Endodermal cell (in vitro differentiated cells): ENCODE data around the gene PPAT. TPM values are rescaled to one million over a fixed set of nuclear protein-coding genes. Genes with fewer than 3 reads are reported as not detected.

Experiments
- DNase-seq: peaks from one replicate; pipeline ENCODE4 v3.0.0-alpha.2; 2017
- H3K27ac ChIP-seq: 2 replicates; pipeline ENCODE4 v1.5.1; 2013; ENCODE audit warnings: mild to moderate bottlenecking, low read depth, low read length, moderate library complexity
- H3K27me3 ChIP-seq: 2 replicates; pipeline ENCODE4 v1.6.1; 2013; ENCODE audit warnings: mild to moderate bottlenecking, low read length, moderate library complexity; ENCODE audit not compliant: insufficient read depth, control insufficient read depth, poor library complexity, severe bottlenecking
- H3K36me3 ChIP-seq: 2 replicates; pipeline ENCODE4 v1.7.0; 2013; ENCODE audit warnings: mild to moderate bottlenecking, low read length, moderate library complexity; ENCODE audit not compliant: control insufficient read depth, insufficient read depth
- H3K4me1 ChIP-seq: one replicate; pipeline ENCODE4 v1.7.0; 2013; ENCODE audit warnings: low read length; ENCODE audit not compliant: control insufficient read depth, insufficient read depth
- H3K4me3 ChIP-seq: 2 replicates; pipeline ENCODE4 v1.5.1; 2013; ENCODE audit warnings: mild to moderate bottlenecking, low read length, moderate library complexity
- H3K9ac ChIP-seq: 2 replicates; pipeline ENCODE4 v1.6.1; 2013; ENCODE audit warnings: mild to moderate bottlenecking, low read length, moderate library complexity; ENCODE audit not compliant: poor library complexity, severe bottlenecking; ENCODE audit errors: extremely low read depth
- H3K9me3 ChIP-seq: 2 replicates; pipeline ENCODE4 v1.6.1; 2013; ENCODE audit warnings: mild to moderate bottlenecking, low read length, moderate library complexity; ENCODE audit not compliant: control insufficient read depth
- H3K27ac Mint-ChIP-seq: 2 replicates; pipeline ENCODE4 v1.8.0; 2020; ENCODE audit warnings: mixed read lengths
- H3K27me3 Mint-ChIP-seq: 2 replicates; pipeline ENCODE4 v1.8.0; 2021; ENCODE audit warnings: mild to moderate bottlenecking, mixed read lengths; ENCODE audit not compliant: insufficient read depth
- H3K36me3 Mint-ChIP-seq: 2 replicates; pipeline ENCODE4 v1.8.0; 2020; ENCODE audit warnings: low read depth, mixed read lengths
- H3K4me1 Mint-ChIP-seq: 2 replicates; pipeline ENCODE4 v1.8.0; 2020; ENCODE audit warnings: mixed read lengths
- H3K4me3 Mint-ChIP-seq: 2 replicates; pipeline ENCODE4 v1.8.0; 2020; ENCODE audit warnings: mild to moderate bottlenecking, moderate library complexity, mixed read lengths
- H3K9me3 Mint-ChIP-seq: 2 replicates; pipeline ENCODE4 v1.8.0; 2020; ENCODE audit warnings: mild to moderate bottlenecking, mixed read lengths
- CTCF ChIP-seq: fragments of 200-600 bp; sonication (generic); conservative IDR thresholded peaks from 2 replicates; pipeline ENCODE4 v1.5.0; 2021; ENCODE audit warnings: antibody characterized with exemption, mild to moderate bottlenecking
- WGBS, 2 experiments: methylation state at CpG; one replicate each; pipeline versions ENCODE4 v1.1.5 to v1.1.7; 2013; ENCODE audit warnings: missing lambda C conversion rate in 2 of 2, mixed read lengths in 1 of 2; ENCODE audit not compliant: insufficient coverage in 1 of 2, insufficient read length in 1 of 2; 5-methylcytosine and 5-hydroxymethylcytosine counted together
- total RNA-seq, 2 donors: library from RNA; stranded (reverse); fragmentation: NEBNext Ultra II Directional in 1 of 2; extraction: Animal tissue kit (Norgen Biotek cat#: 25700) in 1 of 2; gene quantifications; 2 replicates in 1 of 2; 3 replicates in 1 of 2; pipeline ENCODE4 v1.2.1, GENCODE V29; 2021

PPAT gene
- total RNA-seq, 2 donors from 2014 or later = 51.3 to 63.0 TPM

DNA sequence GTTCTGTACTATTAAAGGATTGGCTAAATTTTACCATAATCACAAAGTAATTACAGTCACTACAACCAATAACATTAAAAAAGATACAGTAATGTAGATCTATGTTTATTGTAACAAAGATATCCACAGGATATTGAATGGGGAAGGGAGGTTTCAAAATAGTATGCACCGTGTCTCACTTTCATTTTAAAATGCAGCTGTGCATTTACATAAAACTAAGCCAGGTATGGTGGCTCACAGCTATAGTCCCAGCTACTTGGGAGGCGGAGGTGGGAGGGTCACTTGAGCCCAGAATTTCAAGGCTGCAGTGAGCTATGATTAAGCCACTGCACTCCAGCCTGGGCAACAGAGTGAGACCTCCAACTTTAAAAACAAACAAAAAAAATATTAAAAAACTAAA lies 40.5 kb upstream of the PPAT start:
- Histone ChIP-seq H3K4me3 (no peak overlapping the region), H3K36me3 (peaks cover 90% of the 10 kb centered on the region), H3K9ac (no peak overlapping the region), H3K27me3 (no peaks in the 10 kb centered on the region), H3K9me3 (no peaks in the 10 kb centered on the region), H3K27ac (no peak overlapping the region), H3K4me1 (no peaks in the 10 kb centered on the region)
- no peaks in the 10 kb centered on the region for H3K4me1 Mint-ChIP-seq
- no peak for TF ChIP-seq CTCF
- no peaks in the 10 kb centered on the region for H3K27me3 Mint-ChIP-seq
- peaks cover 79% of the 10 kb centered on the region for H3K36me3 Mint-ChIP-seq
- 80 to 96% methylated on average over 1 to 2 of the region's 2 CpGs for WGBS, 2 experiments
- H3K9me3 Mint-ChIP-seq = no peaks in the 10 kb centered on the region
- H3K27ac Mint-ChIP-seq = no peak overlapping the region
- no peak overlapping the region for H3K4me3 Mint-ChIP-seq
- DNase-seq = no peak

DNA sequence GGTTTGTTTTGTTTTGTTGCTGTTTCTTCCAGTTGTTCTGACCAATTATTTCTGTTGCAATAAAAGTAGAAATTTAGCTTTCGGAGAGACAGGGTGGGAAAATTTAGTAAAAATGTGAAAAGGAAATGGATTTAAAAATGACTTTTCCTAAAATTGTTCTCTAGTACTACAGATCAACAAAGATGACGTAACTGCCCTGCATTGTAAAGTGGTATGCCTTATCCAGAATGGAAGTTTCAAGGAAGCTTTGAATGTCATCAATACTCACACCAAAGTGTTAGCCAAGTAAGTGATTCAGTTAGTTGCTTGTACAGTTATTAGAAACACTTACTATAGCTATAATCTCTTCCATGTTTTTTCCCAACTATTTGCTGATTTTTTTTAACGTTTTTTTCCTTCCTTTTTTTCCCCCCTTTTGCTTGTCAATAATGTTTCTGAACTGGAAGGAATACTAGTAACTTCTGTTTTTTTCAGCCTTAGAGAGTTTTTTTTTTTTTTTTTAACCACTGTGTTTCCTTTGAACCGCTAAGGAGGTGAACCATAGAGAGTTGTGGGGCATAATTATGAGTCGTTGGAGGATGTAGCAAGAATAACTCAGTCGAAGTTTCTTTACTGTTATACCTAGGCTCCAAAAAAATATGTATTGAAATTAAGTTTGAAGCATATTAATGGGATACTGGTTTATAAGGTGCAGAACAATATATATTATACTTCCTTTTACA lies 34.2 kb upstream of the PPAT start:
- Mint-ChIP-seq H3K27me3 (no peaks in the 10 kb centered on the region), H3K4me1 (peaks cover 24% of the 10 kb centered on the region), H3K4me3 (peak overlapping the region; percentile 98), H3K27ac (no peak overlapping the region), H3K36me3 (peaks cover 44% of the 10 kb centered on the region), H3K9me3 (no peaks in the 10 kb centered on the region)
- no peak for TF ChIP-seq CTCF
- no peak for DNase-seq
- Histone ChIP-seq H3K9ac (no peak overlapping the region), H3K27ac (no peak overlapping the region), H3K4me1 (peaks cover 5% of the 10 kb centered on the region), H3K27me3 (no peaks in the 10 kb centered on the region), H3K36me3 (peaks cover 47% of the 10 kb centered on the region), H3K4me3 (peak overlapping the region; percentile 95), H3K9me3 (no peaks in the 10 kb centered on the region)
- 92 to 100% methylated on average over 1 to 6 of the region's 6 CpGs for WGBS, 2 experiments

DNA sequence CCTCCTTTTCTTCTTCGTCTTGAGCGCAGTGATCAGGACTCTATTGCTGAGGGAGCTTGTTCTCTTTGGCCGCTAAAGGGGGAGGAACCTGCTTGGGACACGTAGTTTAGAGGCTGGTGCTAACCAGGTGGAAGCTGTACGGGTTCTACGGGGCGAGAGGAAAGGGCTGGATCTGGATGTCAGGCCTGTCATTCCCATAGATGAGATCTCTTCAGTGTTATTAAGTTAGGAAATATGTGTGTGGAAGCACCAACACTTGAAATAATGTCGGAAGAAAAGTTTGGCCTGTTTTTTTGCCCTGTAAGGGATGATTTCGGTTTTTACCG lies 32.6 kb upstream of the PPAT start:
- Mint-ChIP-seq H3K36me3 (peaks cover 37% of the 10 kb centered on the region), H3K4me1 (peaks cover 24% of the 10 kb centered on the region), H3K4me3 (peak overlapping the region; percentile 98), H3K27me3 (no peaks in the 10 kb centered on the region), H3K27ac (peak overlapping the region; percentile 96), H3K9me3 (no peaks in the 10 kb centered on the region)
- H3K9ac ChIP-seq = peak overlapping the region; percentile 96
- H3K4me1 ChIP-seq = peaks cover 5% of the 10 kb centered on the region
- no peak for TF ChIP-seq CTCF
- peaks cover 43% of the 10 kb centered on the region for H3K36me3 ChIP-seq
- no peaks in the 10 kb centered on the region for H3K9me3 ChIP-seq
- H3K27me3 ChIP-seq = no peaks in the 10 kb centered on the region
- H3K27ac ChIP-seq = peak overlapping the region; percentile 54
- peak; percentile 73 for DNase-seq
- peak overlapping the region; percentile 95 for H3K4me3 ChIP-seq
- 0 to 1% methylated on average over 5 to 10 of the region's 10 CpGs for WGBS, 2 experiments
